Measurements from ENCODE around the gene UBA52. TPM values are rescaled to one million over a fixed set of nuclear protein-coding genes. Genes with fewer than 3 reads are reported as not detected.
A peak's percentile ranks its signal among the peaks of the same experiment; 100 is the strongest.

Gene UBA52
- total RNA-seq = 1,690 and 1,837 TPM in 2 replicates
- total RNA-seq (2013) = 2,237 TPM
- polyA plus RNA-seq = 4,684 and 5,694 TPM in 2 replicates
- 1,805 and 2,263 TPM in 2 replicates for polyA minus RNA-seq

DNA sequence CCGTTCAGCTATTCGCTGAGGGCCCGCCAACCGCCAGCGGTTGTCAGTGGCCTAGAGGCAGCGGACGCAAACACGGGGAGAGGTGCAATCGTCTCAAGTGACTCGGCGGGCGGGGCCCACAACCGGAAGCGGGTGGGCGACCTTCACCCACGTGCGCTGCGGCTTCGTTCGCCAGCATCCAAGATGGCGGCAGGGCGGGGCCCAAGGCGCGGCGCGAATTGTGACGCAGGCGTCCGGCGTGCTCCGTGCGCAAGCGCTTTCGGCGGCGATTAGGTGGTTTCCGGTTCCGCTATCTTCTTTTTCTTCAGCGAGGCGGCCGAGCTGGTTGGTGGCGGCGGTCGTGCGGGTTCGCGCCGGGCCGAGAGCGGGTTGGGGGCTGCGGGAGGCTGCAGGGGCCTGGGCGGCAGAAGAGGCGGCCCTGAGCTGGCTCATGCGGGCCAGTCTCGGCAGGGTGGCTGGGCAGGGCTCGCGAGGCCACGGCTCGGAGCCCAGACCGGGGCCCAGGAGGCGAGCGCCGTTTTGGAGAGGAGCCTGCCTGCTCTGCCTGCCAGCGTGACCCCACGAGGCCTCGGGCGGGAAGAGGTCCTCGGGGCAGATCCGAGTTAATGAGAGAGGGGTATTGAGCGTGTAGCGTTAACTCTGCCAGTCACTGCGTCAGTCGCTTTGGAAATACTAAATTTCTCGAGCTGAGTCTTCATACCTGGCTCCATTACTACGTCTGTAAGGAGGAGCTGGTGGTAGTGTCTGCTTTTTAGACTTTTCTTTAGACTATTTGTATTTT is at the start of gene UBA52:
TSS of gene UBA52 (plus strand) at position 294 of the 781 bp plus-strand sequence. CDS start 1,444 bp downstream, outside the sequence.
- Histone ChIP-seq H3K36me3 (replicated peaks in 1 of 2; ENCODE audit: control extremely low read depth in 1 of 2, control insufficient read depth in 1 of 2, extremely low read depth in 1 of 2, insufficient read depth in 2 of 2, low read length in 1 of 2) (peaks cover 0 to 54% of the 10 kb centered on the region in 2 experiments), H2AFZ (ENCODE audit: insufficient read depth, low read depth, low read length, poor library complexity, severe bottlenecking) (peak within 1 kb of the TSS; percentile 65), H4K20me1 (ENCODE audit: control insufficient read depth, insufficient read depth, low read length, poor library complexity, severe bottlenecking) (peaks cover 31% of the 10 kb centered on the region), H3K27me3 (replicated peaks in 1 of 4; ENCODE audit: control extremely low read depth in 1 of 4, control insufficient read depth in 3 of 4, insufficient read depth in 4 of 4, low read length in 3 of 4) (no peaks in the 10 kb centered on the region), H3K79me2 (ENCODE audit: control insufficient read depth, insufficient read depth, low read length) (peaks cover 19% of the 10 kb centered on the region), H3K4me2 (replicated peaks; ENCODE audit: low read depth, low read length, poor library complexity, severe bottlenecking) (peak within 1 kb of the TSS; percentile 80), H3K4me1 (ENCODE audit: control insufficient read depth in 2 of 2, insufficient read depth in 2 of 2, low read length in 2 of 2) (peaks cover 12 to 25% of the 10 kb centered on the region in 2 donors), H3K27ac (ENCODE audit: low read length in 2 of 2) (peak within 1 kb of the TSS; percentile 85 to 95), H3K4me3 (ENCODE audit: control extremely low read depth in 1 of 5, extremely low read depth in 1 of 5, insufficient read depth in 1 of 5, low read depth in 2 of 5, low read length in 4 of 5) (peak within 1 kb of the TSS; percentile 69 to 94 (median 86)), H3K9me3 (ENCODE audit: control extremely low read depth in 1 of 3, control insufficient read depth in 2 of 3, insufficient read depth in 1 of 3, low read length in 2 of 3) (no peaks in the 10 kb centered on the region), H3K9ac (ENCODE audit: low read length) (peak within 1 kb of the TSS; percentile 93)
- TF ChIP-seq EZH2 (IDR thresholded peaks at IDR 0.05; ENCODE audit: borderline replicate concordance, insufficient read depth, low read depth, low read length, poor library complexity, severe bottlenecking) = no peak
- TF ChIP-seq, protein P1, sequence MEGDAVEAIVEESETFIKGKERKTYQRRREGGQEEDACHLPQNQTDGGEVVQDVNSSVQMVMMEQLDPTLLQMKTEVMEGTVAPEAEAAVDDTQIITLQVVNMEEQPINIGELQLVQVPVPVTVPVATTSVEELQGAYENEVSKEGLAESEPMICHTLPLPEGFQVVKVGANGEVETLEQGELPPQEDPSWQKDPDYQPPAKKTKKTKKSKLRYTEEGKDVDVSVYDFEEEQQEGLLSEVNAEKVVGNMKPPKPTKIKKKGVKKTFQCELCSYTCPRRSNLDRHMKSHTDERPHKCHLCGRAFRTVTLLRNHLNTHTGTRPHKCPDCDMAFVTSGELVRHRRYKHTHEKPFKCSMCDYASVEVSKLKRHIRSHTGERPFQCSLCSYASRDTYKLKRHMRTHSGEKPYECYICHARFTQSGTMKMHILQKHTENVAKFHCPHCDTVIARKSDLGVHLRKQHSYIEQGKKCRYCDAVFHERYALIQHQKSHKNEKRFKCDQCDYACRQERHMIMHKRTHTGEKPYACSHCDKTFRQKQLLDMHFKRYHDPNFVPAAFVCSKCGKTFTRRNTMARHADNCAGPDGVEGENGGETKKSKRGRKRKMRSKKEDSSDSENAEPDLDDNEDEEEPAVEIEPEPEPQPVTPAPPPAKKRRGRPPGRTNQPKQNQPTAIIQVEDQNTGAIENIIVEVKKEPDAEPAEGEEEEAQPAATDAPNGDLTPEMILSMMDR (IDR thresholded peaks at IDR 0.05) = no peak
- H3K9me3 Mint-ChIP-seq (ENCODE audit: insufficient read depth) = no peaks in the 10 kb centered on the region
- DNase-seq (peak; percentile 99), ATAC-seq (ENCODE audit: low read depth) (peak; percentile 93)
- peaks cover 16% of the 10 kb centered on the region for H3K4me1 Mint-ChIP-seq
- no peaks in the 10 kb centered on the region for H3K27me3 Mint-ChIP-seq
- WGBS (ENCODE audit: insufficient coverage) = under 1% methylated on average over 75 of the region's 75 CpGs
- intact Hi-C loops (cut with micrococcal nuclease) = loop anchor here (1.0 to 5.0 kb wide), 6 partner anchors 14 to 1494 kb away; partner anchors contain the start of genes ELL, HAUS8, KXD1 and MYO9B
- CTCF ChIA-PET = interaction anchor here (0.6 to 3.7 kb wide), 13 partner anchors 12 to 275 kb away, joined by 3 to 26 read pairs (median 3); partner anchors contain the start of genes ELL, KXD1 and REX1BD
- POLR2A ChIA-PET = interaction anchor here (0.7 to 1.8 kb wide), 13 partner anchors 12 to 817 kb away, joined by 3 to 26 read pairs (median 5); partner anchors contain the start of genes COPE, DDX49, ELL and KXD1
- H3K4me3 Mint-ChIP-seq = peak within 1 kb of the TSS; percentile 94
- peak within 1 kb of the TSS; percentile 90 for H3K27ac Mint-ChIP-seq

Measured in B cell (primary cell).